Measurements from ENCODE around the gene IFNA13.

The IFNA13 gene

GRCh38 chr9:21367957-21368356, at the start of gene IFNA13:
Gene IFNA13 (minus strand): TSS chr9:21368057. CDS start chr9:21368010, 47 bp downstream.
- no peak within 1 kb of the TSS for H3K4me3 Mint-ChIP-seq
- H3K27me3 Mint-ChIP-seq: peaks cover 33% of the 10 kb centered on the region
- no peaks in the 10 kb centered on the region for H3K4me1 Mint-ChIP-seq (ENCODE audit: low read depth)
- no peaks in the 10 kb centered on the region for H3K9me3 Mint-ChIP-seq
- H3K27ac Mint-ChIP-seq: no peak within 1 kb of the TSS
- H3K36me3 Mint-ChIP-seq (ENCODE audit: low read depth): no peaks in the 10 kb centered on the region

DNA sequence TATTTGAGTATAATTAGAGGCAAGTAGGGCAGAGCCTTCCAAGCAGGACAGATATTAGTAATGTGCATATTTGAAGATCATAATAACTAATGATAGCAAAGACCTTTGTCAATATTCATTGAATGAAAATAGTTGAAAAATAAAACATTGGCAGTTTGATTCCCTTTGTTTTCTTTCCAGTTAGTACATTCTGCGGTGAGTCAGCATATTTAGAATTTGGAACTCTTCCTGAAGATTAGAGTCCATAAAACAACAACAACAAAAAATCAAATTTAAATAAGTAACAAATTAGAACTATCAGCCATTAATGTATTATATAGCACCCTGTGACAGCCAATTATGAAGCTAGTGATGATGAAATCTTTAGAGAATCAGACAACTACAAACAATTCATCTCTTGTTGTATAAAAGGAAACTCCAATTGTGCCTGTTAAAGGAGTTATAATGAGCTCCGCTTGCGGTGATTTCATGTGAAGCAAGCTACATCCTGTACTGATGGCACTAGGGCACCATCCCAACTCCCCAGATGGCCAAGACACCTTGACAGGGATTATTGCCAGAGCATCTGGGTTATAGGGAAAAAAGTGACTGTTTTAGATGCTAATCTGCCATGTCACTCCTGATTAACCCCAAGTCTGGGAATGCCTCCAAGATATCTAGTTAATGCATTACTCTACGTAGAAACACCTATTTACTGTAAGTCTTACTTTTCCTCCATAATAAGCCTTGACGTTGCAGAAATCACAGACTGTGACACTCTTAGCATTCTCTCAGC, 47.8 kb upstream of the IFNA13 start:
- Mint-ChIP-seq H3K36me3 (ENCODE audit: low read depth) (no peaks in the 10 kb centered on the region), H3K4me1 (ENCODE audit: low read depth) (peaks cover 11% of the 10 kb centered on the region), H3K9me3 (no peaks in the 10 kb centered on the region), H3K27ac (no peak overlapping the region), H3K4me3 (no peak overlapping the region), H3K27me3 (peaks cover 8% of the 10 kb centered on the region)

GRCh38 chr9:21414220-21414940, 46.5 kb upstream of the IFNA13 start:
- Mint-ChIP-seq H3K27ac (no peak overlapping the region), H3K4me1 (ENCODE audit: low read depth) (peaks cover 11% of the 10 kb centered on the region), H3K36me3 (ENCODE audit: low read depth) (no peaks in the 10 kb centered on the region), H3K27me3 (peaks cover 14% of the 10 kb centered on the region), H3K9me3 (no peaks in the 10 kb centered on the region), H3K4me3 (no peak overlapping the region)

GRCh38 chr9:21413624-21414023, 45.8 kb upstream of the IFNA13 start:
- Mint-ChIP-seq H3K4me3 (no peak overlapping the region), H3K27me3 (peaks cover 14% of the 10 kb centered on the region), H3K4me1 (ENCODE audit: low read depth) (peaks cover 11% of the 10 kb centered on the region), H3K9me3 (no peaks in the 10 kb centered on the region), H3K36me3 (ENCODE audit: low read depth) (no peaks in the 10 kb centered on the region), H3K27ac (no peak overlapping the region)

- no peaks in the 10 kb centered on the region for H3K9me3 Mint-ChIP-seq
Measured at GRCh38 chr9:21413151-21413550, 45.3 kb upstream of the IFNA13 start.

GRCh38 chr9:21412107-21412506, 44.2 kb upstream of the IFNA13 start:
- Mint-ChIP-seq H3K4me1 (ENCODE audit: low read depth) (peaks cover 11% of the 10 kb centered on the region), H3K27me3 (peaks cover 14% of the 10 kb centered on the region), H3K4me3 (no peak overlapping the region), H3K9me3 (no peaks in the 10 kb centered on the region), H3K27ac (no peak overlapping the region), H3K36me3 (ENCODE audit: low read depth) (no peaks in the 10 kb centered on the region)

More at GRCh38 chr9:21413151-21413550, 45.3 kb upstream of the IFNA13 start:
- peaks cover 11% of the 10 kb centered on the region for H3K4me1 Mint-ChIP-seq (ENCODE audit: low read depth)
- H3K36me3 Mint-ChIP-seq (ENCODE audit: low read depth): no peaks in the 10 kb centered on the region
- peaks cover 14% of the 10 kb centered on the region for H3K27me3 Mint-ChIP-seq
- no peak overlapping the region for H3K4me3 Mint-ChIP-seq
- no peak overlapping the region for H3K27ac Mint-ChIP-seq

DNA sequence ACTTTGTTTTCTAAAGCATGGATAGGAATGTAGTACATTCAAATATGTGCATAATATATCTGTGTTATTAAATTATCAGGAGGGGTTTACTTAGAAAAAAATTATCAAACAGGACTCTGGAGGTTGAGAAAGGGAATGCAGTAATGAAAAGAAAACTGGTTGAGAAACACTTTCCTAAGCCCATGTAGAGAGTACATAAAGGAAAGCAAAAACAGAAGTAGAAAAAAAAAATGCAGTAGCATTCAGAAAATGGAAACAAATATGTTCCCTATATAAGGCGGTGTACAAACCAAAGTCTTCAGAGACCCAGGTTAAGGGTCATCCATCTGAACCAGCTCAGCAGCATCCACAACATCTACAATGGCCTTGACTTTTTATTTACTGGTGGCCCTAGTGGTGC, 41.0 kb upstream of the IFNA13 start, which contains the start of gene IFNA8:
Gene IFNA8 (plus strand): TSS at position 301 of the 400 bp plus-strand sequence. CDS start 60 bp downstream, at position 361.
- Mint-ChIP-seq H3K27ac (no peak within 1 kb of the TSS), H3K9me3 (no peaks in the 10 kb centered on the region), H3K4me3 (no peak within 1 kb of the TSS), H3K36me3 (ENCODE audit: low read depth) (no peaks in the 10 kb centered on the region), H3K4me1 (ENCODE audit: low read depth) (peaks cover 11% of the 10 kb centered on the region), H3K27me3 (peaks cover 25% of the 10 kb centered on the region)

DNA sequence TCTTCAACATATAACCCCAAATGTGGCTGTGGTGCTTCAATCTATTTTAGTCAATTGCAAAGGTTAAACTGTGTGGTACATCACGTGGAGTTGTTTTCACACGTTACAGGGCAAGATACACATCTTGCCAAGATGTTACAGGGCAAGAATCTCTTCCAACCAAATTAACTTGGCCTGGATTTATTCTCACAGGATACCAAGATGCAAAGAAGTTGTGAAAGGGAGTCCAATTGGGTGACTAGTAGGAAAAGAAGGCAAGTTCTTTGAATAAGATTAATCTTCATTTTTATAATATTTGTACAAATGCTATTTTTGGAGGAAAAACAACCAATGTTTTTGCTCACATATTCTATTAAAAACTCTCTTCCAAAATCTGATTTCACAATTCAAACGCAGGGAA, 36.3 kb upstream of the IFNA13 start:
- Mint-ChIP-seq H3K4me3 (no peak overlapping the region), H3K27ac (no peak overlapping the region), H3K9me3 (no peaks in the 10 kb centered on the region), H3K4me1 (ENCODE audit: low read depth) (peaks cover 5% of the 10 kb centered on the region), H3K36me3 (ENCODE audit: low read depth) (no peaks in the 10 kb centered on the region), H3K27me3 (peaks cover 55% of the 10 kb centered on the region)

- peak overlapping the region; percentile 59 for H3K4me3 Mint-ChIP-seq
- H3K36me3 Mint-ChIP-seq (ENCODE audit: low read depth): no peaks in the 10 kb centered on the region
- peaks cover 5% of the 10 kb centered on the region for H3K4me1 Mint-ChIP-seq (ENCODE audit: low read depth)
- H3K9me3 Mint-ChIP-seq: no peaks in the 10 kb centered on the region
- H3K27me3 Mint-ChIP-seq: peaks cover 67% of the 10 kb centered on the region
- H3K27ac Mint-ChIP-seq: no peak overlapping the region
Measured at GRCh38 chr9:21402386-21403251, 34.8 kb upstream of the IFNA13 start.

DNA sequence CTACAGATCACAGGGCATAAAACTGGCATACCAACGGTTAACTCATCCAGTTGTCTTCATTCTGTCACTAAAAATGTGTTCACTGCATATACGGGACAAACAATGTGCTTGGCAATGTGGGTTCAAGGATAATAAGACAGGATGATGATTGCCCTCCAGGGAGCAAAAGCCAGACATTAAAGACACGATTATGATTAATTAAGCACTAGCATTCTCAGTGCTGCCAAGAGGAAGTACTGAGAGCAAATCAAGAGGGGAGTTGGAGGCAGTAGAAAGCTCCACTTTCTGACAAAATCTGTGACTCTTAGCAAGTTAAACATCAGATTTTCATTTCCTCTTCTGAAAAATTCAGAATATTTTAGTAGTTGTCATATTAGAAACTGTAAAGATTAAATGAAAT, 32.1 kb upstream of the IFNA13 start:
- H3K36me3 Mint-ChIP-seq (ENCODE audit: low read depth): no peaks in the 10 kb centered on the region
- H3K27me3 Mint-ChIP-seq: peaks cover 83% of the 10 kb centered on the region
- H3K4me1 Mint-ChIP-seq (ENCODE audit: low read depth): peaks cover 23% of the 10 kb centered on the region

DNA sequence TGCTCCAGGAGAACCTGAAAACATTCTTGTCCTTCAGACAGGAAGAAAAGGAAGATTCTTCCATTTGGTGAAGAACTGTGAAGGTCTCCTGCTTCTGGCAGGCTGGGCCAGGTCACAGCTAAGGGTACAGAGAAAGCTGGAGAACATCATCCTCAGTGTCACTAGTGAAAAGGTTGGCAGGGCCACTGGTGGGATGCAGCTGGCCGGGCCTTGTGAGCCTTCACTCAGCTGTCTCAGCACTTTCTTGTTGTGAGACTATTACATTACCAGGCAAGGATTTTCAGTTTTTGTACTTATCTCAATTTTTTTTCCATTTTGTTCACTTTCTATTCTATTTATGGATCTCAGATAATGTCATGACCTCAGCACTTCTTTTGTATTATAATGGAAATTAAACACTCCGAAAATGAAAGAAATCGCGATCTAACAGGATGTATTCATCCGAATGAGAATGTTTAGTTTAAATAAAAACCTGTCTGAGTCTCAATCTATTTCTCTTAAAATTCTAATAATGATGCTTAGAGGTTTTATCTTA, 31.2 kb upstream of the IFNA13 start:
- peaks cover 77% of the 10 kb centered on the region for H3K27me3 Mint-ChIP-seq
- H3K4me3 Mint-ChIP-seq: no peak overlapping the region
- H3K9me3 Mint-ChIP-seq: no peaks in the 10 kb centered on the region
- peaks cover 24% of the 10 kb centered on the region for H3K4me1 Mint-ChIP-seq (ENCODE audit: low read depth)
- H3K36me3 Mint-ChIP-seq (ENCODE audit: low read depth): no peaks in the 10 kb centered on the region
- no peak overlapping the region for H3K27ac Mint-ChIP-seq

More for the DNA sequence above, 32.1 kb upstream of the IFNA13 start:
- H3K27ac Mint-ChIP-seq: no peak overlapping the region
- no peak overlapping the region for H3K4me3 Mint-ChIP-seq
- no peaks in the 10 kb centered on the region for H3K9me3 Mint-ChIP-seq

DNA sequence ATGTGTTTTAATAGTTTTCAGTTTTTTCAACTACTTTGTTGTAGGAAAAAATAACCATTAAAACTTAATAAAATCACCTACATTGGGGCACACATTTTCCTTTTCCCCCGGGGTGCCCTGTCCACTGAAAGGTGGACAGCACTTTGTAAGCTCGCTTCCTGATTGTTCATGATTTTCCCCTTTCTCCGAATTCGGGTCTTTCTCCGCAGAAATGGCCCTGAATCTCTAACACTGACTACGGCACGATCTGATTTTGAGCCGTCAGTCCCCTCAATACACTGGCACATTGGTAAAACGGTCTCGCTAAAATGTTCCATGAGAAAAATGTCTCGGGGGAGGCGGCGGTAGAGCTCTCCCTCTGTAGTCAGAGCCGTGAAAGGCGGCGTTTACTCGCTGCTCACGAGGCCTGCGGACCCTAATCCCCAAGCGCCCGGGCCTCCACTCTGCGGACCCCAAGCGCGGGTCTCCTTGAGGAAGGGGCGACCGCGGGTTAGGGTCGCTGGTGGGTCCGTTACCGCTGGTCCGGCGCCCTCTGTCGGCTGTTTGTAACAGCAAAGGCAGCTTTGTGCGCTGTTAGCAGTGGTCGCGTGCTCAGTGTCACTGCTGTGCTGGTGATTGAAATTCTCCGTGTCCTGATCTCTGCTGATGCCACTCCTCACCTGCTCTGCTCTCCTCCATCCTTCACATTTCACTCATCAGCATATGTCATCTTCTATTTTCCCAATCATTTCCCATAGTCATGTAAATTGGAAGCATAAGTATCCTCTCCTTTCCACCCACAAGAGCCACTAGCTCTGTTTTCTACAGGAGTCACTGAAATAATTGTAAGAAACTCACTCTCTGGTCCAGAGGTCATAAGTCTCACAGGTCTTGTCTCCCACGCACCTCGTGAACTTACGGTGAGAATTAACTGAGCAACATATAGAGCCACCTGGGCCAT, 28.2 kb upstream of the IFNA13 start:
- Mint-ChIP-seq H3K27ac (no peak overlapping the region), H3K36me3 (ENCODE audit: low read depth) (no peaks in the 10 kb centered on the region), H3K4me3 (peak overlapping the region; percentile 77), H3K4me1 (ENCODE audit: low read depth) (peaks cover 19% of the 10 kb centered on the region), H3K27me3 (peaks cover 71% of the 10 kb centered on the region), H3K9me3 (no peaks in the 10 kb centered on the region)

DNA sequence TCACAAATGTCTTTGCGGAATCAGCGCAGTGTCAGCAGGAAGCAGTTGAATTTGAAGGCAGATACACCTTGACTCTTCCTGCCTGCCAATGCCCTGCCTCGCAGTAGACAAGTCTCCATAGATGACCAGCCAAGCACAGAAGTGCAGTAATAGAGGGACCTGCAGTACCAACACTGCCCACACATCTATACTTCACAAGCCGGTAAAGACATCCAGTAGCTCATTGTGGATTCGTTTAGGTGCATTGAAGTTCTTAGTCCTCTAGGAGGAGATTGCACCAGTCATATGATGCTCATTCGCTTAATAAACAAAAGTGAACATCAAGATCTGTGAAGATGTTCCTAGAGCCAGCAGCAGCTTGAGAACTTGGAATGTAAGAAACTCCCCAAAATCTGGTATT, 24.4 kb upstream of the IFNA13 start:
- H3K27ac Mint-ChIP-seq: no peak overlapping the region
- no peak overlapping the region for H3K4me3 Mint-ChIP-seq
- H3K36me3 Mint-ChIP-seq (ENCODE audit: low read depth): no peaks in the 10 kb centered on the region
- H3K27me3 Mint-ChIP-seq: peaks cover 71% of the 10 kb centered on the region
- H3K4me1 Mint-ChIP-seq (ENCODE audit: low read depth): peaks cover 19% of the 10 kb centered on the region
- H3K9me3 Mint-ChIP-seq: no peaks in the 10 kb centered on the region
